Skin epidermis (tissue), 12 donors: ENCODE results near the gene ZXDC.

ENCODE experiments used
- H3K27ac ChIP-seq, 21 experiments: fragments of 200-600 bp; sonication (generic) in 11 of 21; one replicate each; pipeline ENCODE4 v1.5.0; 2020; ENCODE audit warnings: mild to moderate bottlenecking in 3 of 21, inconsistent platforms in 2 of 21, moderate library complexity in 2 of 21
- H3K4me3 ChIP-seq, 7 experiments: fragments of 200-600 bp; sonication (generic) in 2 of 7; one replicate each; pipeline ENCODE4 v1.5.0; 2020; ENCODE audit warnings: inconsistent platforms in 2 of 7, mild to moderate bottlenecking in 2 of 7, moderate library complexity in 1 of 7

ZXDC gene

DNA sequence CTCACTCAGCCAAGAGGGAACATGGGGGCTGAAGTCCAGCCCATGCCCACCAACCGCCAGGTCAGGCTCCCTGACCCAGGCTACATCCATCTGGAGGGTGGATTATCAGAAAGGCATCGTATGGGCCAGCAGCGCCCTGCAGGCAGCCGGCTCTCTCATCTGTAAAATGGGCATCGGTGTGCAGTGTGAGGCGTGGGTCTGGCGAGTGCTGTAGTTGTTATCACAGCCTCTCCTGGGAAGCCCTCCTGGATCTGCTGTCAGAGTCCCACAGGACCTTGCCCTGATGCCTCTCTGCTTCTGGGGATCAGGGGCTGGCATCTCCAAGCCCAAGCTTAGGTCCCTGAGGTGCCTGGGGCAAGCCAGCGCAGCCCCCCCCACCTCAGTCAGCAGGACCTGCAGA, 53.6 kb downstream of the ZXDC start:
- H3K27ac ChIP-seq: no peak overlapping the region
- H3K4me3 ChIP-seq: no peak overlapping the region

DNA sequence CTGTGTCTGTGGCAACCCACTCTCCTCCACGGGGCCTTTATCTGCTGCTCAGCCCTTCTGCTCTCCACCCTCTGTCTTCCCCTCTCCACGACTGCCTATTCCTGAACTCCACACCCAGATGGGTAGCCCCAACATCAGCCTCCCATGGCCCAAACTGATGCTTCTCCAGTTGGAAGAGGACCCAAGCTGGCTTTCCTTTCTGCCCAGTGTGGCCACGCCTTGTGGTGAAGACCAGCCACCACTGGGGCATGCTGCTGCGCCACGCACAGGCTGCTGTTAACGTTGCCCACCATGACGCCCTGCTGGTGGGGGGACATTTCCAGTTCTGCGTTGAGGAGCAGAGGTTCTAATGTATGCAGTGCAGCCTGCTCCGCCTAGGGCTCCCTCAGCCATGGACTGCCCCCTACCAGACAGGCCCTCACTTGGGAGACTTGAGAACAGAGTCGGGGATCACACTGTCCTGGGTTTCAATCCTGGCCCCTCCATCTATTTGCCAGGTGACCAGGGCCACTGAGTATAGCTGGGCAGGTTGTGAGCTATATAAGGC, 54.0 kb downstream of the ZXDC start:
- no peak overlapping the region for H3K27ac ChIP-seq
- no peak overlapping the region for H3K4me3 ChIP-seq

DNA sequence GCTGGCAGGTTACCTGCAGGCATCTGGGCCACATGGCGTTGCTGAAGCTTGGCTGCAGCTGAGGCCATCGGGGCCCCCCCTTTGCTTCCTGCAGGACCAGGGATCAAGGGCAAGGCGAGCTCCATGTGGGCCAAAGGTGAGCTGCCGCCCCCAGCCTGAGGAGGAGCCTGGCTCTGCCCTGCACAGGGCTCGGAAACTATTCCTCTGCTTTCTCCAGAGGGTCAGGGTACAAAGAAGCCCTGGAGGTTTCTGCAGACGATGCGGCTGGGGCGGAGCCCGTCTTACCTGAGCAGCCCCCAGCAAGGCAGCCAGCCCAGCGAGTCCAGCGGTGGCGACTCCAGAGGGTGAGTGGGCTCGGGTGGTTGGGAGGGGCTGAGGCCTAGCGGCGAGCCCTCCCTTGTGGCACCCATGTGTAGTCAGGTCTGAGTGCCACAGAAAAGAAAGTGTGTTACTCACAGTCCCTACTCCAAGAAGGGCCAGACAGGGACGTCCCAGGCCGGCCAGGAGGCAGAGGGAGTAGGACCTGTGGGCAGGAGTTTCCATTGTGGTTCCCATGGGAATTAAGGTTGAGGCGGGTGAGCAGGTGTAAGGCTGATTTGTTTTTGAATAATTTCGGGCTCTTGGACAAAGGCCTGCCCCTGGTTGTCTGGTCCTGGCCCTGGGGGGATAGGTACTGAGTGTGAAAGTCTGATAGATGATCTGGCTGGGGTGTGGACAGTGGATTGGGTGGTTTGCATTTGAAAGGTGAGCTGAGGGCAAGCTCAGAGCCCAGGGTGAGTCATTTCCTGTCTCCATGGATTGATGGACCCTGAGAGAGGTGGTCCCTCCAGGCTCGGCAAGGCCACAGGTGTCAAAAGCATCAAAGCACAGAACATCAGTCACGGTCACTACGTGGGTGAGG, 55.6 kb downstream of the ZXDC start:
- no peak overlapping the region for H3K27ac ChIP-seq
- H3K4me3 ChIP-seq: no peak overlapping the region

DNA sequence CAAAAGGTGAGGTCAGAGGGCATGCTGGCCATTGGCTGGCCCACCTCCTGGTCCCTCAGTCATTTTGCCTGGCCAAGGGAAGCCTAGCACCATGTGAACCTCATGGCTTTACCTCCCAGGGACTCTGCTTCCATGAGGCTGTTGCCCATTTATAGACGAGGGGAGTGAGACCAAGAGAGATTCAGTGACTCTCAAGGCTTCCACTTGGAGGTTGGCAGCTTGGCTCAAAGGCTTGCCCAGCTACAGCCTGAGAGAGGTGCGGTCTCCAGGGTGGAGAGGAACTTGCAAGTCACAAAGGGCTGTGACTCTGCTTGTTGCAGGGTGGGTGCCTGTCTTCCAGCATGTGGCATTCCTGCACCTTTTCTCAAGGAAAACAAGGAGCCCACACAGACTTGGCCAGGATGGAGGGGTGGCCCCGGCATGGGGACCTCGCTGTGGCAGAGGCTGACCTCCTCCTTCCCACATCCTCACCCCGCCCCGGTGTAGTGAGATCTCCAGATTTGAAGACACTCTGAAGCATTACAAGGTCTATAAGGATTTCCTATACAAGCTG, 56.5 kb downstream of the ZXDC start:
- Histone ChIP-seq H3K27ac (no peak overlapping the region), H3K4me3 (no peak overlapping the region)

DNA sequence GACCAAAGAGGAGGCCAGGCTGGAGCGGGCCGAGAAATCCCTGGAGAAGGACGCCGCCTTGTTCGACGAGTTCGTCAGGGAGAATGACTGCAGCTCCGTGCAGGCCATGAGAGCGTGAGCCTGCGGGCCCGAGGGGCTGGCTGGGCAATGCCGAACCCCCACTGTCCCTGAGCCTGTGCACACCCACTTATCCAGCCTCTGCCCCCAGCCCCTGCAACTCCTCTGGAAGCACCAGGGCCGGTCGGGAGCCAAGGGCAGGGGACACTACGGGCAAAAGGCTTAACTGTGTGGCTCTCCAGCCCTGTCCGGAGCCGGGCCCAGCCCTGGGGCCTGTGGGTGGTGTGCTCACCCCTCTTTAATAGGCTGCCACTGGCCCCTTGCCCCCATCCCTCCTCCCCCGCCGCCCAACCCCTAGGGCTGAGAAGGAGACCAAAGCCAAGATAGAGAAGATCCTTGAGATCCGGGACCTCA, 57.0 kb downstream of the ZXDC start:
- Histone ChIP-seq H3K4me3 (no peak overlapping the region), H3K27ac (no peak overlapping the region)

DNA sequence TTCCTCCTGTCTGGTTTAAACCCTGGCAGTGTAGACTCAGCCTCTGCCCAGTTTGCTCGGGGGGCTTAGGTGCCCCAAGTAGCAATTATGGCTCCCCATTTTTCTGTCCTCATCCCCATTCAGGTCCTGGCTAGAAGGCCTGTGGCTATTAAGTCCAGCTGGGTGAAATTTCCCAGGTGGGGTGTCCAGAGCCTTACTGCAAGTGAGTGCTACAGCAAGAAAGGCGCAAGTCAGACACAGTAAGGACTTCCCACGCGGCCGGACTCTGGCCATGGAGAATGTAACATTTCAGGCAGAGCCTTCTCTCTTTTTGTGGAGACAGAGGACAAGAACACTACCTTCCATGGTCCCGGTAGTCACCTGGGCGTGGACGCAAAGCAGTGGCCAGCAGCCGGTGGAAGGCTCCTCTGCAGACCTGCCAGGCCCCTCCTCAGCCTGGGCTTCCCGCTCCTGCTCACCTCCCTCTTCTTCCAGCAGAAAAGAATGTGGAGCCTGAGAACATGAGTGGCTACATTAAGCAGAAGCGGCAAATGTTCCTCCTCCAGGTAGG, 57.6 kb downstream of the ZXDC start:
- H3K27ac ChIP-seq: no peak overlapping the region
- no peak overlapping the region for H3K4me3 ChIP-seq

DNA sequence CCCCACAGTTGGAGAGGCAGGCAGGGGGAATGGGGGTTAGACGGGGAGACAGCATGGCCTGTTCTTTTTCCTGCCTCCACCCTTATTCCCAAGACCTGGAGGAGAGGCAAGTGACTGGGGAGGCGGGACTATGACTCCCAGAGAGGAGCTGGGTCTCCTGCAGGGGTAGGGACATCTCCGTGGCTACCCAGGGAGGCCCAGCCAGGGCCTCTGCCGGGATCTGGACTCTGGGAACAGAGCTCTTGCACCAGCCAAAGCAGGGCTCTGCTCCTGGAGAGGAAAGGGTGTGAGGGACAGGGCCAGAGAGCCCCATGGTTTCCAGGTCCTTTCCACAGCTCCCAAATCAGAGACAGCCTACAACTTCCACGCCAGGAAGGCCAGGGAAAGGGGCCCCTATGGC, 58.2 kb downstream of the ZXDC start:
- Histone ChIP-seq H3K4me3 (no peak overlapping the region), H3K27ac (no peak overlapping the region)

DNA sequence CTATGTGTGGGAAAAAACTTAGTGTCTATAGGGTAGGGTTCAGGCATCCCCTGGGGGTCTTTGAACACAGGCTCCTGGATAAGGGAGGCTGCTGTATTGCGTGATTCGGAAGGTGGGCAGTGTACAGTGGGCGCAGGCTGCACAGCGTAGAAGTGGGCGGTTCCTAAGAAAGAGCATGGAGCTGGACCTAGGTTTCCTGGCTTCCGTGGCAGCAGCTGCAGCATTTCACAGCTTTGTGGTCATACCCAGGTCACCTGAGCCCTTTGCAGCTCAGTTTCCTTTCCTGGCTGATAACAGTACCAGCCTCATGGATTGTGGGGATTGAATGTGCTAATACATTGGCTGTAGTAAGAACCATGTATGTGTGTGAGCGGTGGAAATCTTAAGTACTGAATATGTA, 58.7 kb downstream of the ZXDC start:
- H3K27ac ChIP-seq: no peak overlapping the region

DNA sequence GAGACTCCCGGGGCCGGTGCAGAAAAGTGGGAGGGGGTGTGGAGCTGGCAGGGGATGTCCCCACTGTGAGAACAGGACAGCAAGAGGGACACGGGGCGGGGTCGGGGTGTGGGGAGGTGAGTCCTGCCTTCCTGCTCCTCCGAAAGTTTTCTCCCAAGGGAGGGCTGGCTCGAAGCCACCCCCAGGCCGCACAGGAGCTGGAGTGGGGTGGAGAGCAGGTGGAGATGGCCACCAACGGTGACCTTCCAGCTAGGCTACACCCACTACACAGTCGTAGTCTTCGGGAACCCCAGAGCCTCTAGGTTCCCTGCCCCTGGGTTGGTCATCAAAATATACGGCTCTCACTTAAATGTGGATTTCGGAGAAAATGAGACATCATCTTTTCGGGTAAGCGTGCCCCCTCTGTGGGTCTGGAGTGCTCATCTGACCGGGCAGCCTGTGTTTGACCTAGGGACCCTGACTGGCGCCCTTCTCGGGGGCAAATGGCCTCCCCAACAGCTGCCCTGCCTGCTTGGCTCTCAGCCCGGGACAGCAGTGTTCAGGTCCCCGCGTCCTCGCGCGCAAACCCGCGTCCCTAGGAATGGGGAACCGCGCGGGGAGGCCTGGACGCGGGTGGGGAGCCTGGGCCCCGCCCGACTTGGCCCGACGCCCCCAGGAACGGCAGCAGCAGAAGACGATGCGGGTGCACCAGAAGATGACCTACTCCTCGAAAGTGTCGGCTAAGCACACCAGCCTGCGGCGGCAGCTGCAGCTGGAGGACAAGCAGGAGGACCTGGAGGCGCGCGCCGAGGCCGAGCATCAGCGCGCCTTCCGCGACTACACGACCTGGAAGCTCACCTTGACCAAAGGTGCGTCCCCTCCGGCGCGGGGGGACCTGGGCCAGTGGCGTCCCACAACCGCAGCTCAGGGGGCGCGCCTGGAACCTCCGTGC, 59.8 kb downstream of the ZXDC start:
- no peak overlapping the region for H3K27ac ChIP-seq
- H3K4me3 ChIP-seq: no peak overlapping the region

More for the DNA sequence above, 58.7 kb downstream of the ZXDC start:
- H3K4me3 ChIP-seq: no peak overlapping the region

DNA sequence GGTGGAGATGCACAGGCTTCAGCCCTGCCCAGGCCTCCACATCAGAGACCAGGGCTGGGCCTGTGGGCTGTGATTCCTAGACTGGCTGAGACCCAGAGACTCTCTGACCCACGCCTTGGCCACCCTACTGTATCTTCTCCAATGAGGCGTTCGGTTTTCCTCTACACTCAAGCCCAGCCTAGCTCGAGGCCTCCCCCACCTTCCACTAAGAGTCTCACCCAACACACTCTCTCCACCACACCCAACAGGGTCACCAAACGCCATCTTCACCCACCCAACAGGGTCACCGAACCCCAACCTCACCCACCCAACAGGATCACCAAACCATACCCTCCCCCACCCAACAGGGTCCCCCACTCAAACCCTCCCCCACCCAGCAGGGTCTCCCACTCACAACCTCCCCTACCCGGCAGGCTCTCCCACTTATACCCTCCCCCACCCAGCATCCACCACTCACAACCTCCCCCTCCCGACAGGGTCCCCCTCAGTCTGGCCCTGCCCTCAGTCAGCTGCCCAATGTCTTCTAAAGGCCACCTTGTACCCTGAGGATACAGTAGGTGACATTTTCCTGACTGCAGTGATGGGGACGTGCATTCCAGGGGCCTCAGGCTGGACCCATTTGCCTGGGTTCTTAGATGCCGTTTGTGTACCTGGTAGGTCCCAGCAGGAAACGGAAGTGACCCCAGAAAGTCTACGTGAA, 60.6 kb downstream of the ZXDC start:
- Histone ChIP-seq H3K4me3 (no peak overlapping the region), H3K27ac (no peak overlapping the region)

DNA sequence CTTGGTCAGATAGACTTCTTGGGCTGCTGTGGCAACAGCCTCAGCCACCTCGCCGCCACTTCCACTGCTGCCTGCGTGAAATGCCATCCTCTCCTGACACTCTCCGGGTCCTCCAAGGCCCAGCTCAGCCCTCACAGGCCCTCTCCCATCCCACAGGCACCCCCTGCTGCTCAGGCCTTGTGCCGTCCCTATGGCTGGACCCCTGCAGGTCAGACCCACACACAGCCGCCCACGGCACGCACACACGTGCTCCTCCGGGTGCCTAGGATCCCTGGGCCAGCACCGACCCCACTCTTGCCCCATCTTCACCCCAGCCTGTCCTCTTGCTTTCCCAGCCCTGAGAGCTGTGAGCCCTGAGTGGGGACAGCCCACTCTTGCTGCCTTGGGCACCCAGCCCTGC, 61.3 kb downstream of the ZXDC start:
- Histone ChIP-seq H3K27ac (no peak overlapping the region), H3K4me3 (no peak overlapping the region)

DNA sequence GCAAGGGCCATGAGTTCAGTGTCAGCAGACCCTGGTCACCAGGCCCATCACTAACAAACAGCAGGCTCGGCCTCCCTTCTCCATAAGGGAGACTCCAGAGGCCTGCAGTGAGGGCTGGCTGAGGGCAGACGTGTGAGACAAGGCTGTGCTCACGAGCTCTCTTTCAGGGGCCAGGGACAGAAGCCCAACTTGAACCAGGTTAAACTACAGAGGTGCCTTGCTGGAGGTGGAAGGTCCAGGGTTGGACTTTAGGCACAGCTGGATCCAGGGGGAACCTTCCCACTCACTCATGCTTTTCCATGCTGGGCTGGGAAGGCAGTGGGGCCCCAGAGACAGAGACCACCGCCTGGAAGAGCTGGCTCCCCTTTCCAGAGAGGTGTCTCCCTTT, 62.0 kb downstream of the ZXDC start:
- no peak overlapping the region for H3K27ac ChIP-seq
- no peak overlapping the region for H3K4me3 ChIP-seq

DNA sequence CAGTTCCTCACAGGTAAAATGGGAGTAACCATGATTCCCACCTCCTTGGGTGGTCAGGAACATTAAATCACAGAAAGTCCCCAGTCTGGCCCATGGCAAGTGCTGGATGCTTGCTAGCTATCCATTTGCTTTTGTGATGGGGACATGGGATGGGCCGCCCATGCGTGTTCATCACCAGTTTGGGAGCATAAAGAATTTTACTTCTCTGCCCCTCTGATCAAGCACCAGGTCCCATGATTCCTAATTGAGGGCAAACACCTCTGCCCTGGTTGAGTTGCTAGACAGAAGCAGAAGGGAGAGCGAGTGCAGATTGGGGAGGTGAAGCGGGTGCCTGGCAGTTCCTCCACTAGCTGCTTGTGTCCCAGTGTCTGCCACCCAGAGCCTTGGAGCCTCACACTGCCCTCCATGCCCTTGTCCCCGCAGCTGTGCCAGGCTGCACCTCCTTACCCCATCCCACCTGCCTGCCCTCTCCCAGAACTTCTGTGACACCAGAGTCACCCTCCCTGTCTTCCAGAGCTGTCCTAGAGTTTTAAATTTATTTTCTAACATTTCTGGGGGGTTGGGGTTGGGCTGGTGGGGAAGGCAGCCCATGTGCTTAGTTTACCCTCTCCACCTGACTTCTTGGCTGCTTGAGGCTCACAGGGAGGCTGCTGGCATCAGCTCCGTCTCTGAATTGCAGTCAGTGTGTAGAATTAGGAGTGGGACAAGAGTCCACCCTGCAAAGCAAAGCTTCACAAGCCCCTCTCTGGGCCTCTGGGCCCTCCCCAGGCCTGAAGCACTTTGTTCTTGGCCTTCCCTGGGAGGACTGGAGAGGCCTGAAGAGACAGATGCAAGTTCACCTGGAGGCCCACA, 62.6 kb downstream of the ZXDC start:
- Histone ChIP-seq H3K4me3 (no peak overlapping the region), H3K27ac (no peak overlapping the region)

DNA sequence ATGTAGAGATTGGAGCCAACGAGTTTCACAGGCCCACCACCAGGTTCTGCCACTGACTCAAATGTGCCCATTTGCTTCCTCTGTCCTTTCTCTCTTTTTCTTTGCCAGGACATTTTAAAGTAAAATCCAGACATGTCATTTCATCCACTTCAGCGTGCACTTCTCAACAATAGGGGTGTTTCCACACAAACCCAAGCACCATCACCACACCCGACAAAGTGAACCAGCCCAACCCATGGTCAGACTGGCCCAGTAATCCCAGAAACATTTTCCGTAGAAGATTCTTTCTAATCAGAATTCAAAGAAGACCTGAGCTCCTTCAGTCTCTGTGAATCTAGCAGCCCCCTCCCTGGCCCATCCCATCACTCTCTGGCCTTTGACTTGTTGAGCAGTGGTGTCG, 67.6 kb downstream of the ZXDC start:
- Histone ChIP-seq H3K27ac (no peak overlapping the region), H3K4me3 (no peak overlapping the region)

DNA sequence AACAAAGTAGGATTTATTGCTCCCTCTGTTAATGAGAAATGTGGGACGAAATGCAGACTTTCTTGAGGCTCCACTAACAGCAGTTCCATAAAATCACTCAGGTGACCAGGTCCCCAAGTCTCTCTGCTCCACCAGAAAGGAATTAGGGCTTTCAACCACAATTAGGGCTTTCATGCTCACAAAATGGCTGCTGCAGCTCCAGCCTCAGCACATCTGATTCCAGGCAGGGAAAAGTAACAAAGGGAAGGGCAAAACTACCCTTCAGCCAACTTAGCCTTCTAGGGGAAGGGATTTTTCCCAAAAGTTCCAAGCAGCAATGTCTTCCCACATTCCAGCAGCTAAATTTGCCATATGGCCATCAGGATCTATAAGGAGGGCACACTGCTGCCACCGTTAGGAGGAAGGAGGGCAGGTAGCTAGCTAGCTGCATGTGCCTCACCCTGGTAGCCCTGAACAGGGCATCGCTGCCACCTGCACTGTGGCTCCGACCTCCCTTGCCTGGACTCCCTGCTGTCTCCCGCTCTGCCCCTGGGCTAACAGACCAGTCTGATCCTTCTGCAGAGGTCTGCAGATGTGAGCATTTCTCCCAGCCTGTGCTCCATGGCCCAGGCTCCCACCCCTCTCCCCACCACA, 68.2 kb downstream of the ZXDC start:
- H3K27ac ChIP-seq: no peak overlapping the region
- no peak overlapping the region for H3K4me3 ChIP-seq

DNA sequence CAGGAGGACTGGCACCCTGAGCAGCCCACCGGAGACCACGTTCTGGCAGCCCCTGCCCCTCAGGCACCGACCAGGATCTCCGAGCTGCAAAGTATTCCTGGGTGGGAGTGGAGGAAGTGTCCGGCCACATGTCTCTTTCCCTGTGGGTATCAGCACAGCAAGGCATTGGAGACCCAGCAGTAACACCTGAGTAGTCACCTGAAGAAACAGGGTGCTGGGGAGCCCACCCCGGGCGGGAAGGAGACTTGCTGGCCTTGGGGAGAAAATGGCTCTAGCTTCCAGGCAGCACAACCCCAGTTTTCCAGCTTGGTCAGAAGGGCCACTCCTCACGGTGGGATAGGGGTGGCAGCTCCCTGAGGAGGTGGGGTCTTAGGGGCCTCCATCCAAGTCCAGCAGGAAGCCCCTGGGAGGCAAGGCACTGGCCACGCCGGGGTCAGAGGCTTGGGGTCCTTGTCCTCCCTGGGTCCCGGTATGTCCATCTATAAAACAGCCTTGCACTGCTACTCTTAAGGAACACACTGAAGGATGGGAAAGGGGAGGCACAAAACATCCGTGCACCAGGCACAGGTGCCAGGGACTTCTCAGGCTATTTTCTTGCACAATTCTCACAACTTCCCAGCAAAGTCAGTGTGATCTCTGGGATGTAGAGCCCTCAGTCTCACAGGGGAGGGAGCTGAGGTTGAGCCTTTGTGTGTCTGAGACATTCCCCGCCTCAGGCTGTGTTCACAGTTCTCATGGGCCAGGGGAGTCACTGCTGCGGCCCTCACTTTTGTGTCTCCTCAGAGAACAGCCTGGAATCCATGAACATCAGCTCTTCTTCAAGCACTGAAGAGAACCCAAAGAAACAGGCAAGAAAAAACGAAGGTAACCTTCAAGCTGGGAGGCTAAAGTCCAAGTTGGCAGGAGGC, 69.0 kb downstream of the ZXDC start:
- Histone ChIP-seq H3K4me3 (no peak overlapping the region), H3K27ac (no peak overlapping the region)
